ENCODE data around the gene ARIH1.

ARIH1 gene

DNA sequence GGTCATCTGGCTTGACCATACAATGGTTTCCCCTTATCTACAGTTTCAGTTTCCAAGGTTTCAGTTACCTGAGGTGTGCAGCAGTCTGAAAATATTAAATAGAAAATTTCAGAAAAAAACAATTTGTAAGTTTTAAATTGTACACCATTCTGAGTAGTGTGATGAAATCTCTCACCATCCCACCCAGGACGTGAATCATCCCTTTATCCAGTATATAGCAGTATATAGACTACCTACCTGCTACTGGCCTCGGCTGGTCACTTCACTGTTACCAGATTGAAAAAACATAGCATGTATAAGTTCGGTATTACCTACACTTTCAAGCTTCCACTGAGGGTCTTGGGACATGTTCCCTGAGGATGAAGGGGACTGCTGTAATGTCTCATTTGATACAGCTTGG lies 12.0 kb downstream of the ARIH1 start:
- DNase-seq (ENCODE audit: low read depth, low spot score): no peak

DNA sequence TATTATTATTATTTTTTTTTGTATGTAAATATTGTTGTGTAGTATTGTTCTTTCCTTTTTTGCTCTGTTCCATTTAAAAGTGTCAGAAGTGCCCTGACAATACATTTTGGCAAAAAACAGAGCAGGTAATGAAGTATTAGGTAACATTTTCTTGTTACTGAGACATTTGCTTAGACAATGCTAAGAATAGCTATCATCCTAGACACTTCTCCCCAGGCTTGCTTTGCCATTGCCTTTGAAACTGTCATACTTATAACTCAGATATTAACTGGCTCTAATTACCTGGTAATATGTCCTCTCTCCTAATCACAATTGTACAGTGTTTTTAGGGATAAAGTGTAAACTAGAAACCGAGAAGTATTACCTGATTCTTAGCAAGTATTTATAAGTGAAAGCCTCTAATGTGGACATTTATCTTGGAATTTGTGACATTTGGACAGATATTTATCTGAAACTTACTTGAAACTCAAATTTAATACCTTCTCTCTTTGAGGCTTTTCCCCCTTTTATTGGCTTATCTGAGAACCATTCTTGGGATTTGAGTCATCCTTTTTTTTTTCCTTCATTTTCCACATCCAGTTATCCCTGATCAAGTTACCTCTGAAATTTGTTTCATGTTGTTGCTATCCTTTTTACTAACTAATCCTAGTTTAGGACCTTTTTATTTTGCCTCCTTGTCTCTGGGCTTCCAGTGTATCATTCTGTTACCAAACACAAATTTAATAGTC lies 13.1 kb downstream of the ARIH1 start:
- no peak for DNase-seq (ENCODE audit: low read depth, low spot score)

DNA sequence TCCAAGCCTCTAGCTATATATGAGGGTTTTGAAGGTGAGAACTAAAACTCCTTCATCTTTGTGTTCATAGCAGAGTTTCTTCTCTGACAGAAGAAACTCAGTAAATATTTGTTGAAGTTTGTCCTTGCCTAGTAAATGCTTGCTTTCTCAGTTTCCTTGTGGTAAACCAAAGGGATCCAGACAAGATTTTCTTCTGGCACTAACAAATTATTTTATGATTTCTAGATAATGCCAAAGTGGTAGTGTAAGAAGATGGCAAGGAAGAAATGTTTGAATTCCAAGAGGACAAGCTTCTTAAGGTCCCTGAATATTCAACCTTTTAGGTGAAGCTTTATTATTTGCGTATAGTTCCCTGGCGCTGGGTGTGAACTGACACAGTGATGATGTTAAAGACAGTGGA lies 14.4 kb downstream of the ARIH1 start:
- DNase-seq (ENCODE audit: low read depth, low spot score): no peak

DNA sequence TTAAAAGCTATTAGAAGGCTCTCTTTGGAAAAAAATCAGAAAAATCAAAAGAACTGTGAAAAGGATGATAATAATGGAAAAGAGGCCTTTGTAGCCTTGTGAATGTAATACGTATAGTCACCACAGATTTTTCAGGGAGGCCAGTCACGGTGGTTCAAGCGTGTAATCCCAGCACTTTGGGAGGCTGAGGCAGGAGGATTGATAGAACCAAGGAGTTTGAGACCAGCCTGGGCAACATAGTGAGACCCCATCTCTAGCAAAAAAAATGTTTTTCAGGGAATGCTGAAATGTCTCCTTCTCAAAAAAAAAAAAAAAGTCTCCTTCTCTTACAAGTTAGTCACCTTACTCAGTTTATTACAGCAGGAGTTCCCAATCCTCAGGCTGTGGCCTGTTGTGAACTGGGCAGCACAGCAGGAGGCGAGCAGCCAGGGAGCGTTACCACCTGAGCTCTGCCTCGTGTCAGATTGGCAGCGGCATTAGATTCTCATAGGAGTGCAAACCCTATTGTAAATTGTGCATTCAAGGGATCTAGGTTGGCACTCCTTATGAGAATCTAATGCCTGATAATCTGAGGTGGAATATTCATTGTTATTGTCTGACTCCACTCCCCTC lies 15.9 kb downstream of the ARIH1 start:
- no peak for DNase-seq (ENCODE audit: low read depth, low spot score)

DNA sequence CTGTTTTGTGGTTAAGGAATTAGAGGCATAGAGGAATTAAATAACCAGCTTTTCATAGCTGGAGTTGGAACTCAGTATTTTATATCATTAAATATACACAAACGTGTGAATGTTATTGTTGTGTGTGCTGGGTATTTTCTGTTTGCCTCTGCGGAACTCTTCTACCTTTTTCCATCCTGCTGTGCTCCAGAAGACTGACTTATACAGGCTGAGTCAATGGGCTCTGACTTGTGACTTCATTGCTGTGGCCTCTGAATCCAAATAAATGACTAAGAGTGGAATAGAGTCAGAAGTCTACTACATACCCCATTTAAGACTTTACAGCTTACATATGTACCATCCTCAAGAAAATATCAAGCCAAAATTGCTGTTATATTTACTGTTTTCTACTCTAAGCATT lies 17.6 kb downstream of the ARIH1 start:
- no peak for DNase-seq (ENCODE audit: low read depth, low spot score)

DNA sequence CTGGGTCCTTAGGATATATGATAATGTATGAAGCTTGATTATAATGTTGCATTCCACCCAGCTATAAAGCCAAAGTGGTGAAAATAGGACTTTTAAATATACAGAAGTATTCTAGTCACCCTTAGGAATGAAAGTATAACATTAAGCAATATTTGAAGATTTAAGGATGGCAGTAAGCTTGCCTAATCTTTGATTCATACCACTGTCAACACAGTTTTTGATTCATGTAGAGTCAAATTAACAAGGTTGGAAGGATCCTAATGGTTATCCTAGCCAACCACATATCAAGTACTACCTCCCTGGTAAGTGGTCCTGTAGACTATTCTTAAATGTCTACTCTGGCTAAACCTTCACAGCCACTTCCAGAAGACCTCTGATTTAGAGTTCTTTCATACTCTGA lies 18.6 kb downstream of the ARIH1 start:
- no peak for DNase-seq (ENCODE audit: low read depth, low spot score)

DNA sequence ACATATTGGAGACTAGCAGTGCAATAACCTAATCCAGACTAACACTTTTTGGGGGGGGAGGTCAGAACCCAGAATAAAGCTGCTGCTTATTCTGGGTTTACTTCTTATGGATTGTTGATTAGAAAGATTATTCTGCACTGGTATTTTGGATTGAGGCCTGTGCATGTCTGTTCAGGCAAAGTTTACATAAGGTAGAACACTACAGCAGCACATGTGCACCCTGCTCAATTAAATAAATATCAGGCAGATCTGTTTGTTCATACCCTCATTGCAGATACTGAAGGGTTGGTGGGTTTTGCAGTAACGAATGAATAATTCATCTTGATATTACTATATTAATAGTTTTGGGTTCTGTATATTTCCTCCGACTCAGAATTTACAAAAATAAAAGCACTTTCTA lies 19.1 kb downstream of the ARIH1 start:
- no peak for DNase-seq (ENCODE audit: low read depth, low spot score)

DNA sequence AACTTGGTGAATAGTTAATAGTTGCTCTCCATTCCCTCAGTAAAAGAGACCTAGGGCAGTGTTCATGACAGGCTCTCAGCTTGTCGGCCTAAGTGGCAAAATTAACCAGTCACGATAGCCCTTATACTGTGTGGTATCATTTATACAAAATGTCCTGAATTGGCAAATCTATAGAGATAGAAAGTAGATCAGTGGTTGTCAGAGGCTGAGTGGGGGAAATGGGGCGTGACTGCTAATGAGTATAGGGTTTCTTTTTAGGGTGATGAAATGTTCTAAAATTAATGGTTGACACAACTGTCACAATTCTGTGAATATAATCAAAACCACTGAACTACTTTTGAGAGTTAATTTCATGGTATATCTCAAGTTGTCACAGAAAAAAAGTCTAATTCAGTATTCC lies 20.9 kb downstream of the ARIH1 start:
- no peak for DNase-seq (ENCODE audit: low read depth, low spot score)

DNA sequence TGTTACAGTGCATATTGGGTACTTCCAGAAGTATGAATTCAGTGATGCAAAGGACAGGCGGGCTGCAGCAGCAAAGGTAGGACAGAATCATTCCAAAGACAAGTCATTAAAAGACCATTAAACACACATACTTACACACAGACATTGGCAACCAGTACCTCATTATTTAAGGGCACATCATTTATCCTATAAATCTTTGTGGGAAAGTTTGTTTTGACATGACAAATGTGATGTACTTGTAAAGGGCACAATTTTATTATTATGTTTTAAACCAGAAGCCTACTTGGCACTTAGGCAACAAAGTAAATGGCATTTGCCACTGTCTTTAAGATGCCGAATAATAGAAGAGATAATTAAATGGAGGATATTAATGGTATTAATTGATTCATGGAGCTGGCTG lies 22.7 kb downstream of the ARIH1 start:
- no peak for DNase-seq (ENCODE audit: low read depth, low spot score)

DNA sequence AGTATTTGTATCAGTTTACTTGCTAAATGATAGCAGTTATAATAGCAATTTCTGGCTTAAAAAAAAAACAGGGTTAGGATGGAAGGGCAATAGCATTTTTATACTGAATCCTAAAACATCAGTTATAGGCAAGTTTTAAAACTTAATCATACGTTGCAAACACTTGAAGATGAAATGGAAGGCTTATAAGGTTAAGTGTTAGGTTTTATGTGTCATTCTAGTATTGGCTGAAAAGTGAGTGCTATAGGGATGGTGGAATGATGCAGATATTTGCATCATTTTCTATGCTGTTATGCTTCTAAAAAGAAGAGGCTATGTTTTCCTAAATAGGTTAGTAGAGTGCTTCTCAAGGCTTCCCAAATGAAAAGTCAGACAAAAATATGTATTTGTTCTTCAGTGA lies 23.3 kb downstream of the ARIH1 start:
- DNase-seq (ENCODE audit: low read depth, low spot score): no peak

DNA sequence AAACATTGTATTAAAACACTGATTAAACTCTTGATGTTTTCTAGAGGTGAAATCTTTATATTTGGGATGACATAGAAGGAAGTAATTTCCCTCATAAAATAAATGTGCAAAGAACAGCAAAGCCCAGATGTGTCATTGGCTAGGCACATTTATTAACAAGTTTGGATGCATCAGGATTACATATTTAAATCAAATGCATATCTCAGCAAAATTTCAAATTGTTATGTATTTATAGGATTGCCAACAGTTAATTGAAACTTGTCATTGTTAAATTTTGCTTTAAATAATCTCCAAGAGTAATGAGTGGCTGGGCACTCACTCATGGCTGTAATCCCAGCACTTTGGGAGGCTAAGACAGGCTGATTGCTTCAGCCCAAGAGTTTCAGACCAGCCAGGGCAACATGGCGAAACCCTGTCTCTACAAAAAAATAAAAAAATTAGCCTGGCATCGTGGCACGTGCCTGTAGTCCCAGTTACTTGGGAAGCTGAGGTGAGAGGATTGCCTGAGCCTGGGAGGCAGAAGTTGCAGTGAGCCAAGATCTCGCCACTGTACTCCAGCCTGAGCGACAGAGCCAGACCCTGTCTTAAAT lies 28.2 kb downstream of the ARIH1 start:
- DNase-seq (ENCODE audit: low read depth, low spot score): no peak

DNA sequence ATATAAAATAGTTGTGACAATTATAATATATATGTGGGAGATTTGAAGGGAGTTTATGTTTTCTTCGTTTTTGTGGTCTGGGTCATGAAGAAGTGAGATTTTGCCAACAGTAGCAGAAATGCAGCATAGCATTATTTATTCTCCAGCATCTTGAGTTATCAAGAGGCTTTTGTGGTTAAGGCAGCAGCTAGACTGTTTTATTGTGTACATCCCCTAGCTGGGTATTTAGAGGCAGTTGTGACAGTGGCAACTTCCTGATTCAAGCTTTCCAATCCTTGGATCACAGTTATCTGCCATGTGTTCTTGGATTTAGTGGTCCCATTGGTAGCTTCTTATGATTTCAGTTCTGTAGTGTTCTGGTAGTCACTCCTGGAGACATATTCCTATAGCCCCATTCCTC lies 29.0 kb downstream of the ARIH1 start:
- DNase-seq (ENCODE audit: low read depth, low spot score): no peak

DNA sequence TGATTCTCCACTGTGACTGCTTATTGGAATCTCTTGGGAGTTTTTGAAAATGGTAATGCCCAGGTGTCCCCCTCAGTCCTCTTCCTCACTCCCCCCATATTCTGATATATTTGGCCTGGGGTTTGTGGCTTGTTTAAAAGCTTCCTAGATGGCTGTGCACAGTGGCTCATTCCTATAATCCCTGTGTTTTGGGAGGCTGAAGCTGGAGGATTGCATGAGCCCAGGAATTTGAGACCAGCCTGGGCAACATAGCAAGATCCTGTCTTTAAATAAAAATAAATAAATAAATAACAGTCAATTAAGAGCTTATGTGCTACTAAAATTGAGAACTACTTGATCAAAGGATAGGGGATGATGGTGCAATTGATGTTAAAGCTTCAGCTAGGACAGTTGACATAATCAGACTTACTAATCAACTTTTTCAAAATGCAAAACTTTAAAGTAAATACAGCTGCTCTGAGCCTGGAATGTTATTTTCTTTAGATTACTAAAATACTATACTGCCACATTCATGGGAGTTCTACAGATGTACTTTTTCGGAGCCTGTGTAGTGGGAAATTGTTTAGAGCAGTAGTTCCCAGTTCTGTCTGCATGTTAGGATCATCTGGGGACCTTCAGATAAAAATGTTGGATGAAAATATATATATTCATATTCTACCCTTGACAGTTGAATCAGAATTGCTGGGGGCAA lies 33.4 kb downstream of the ARIH1 start:
- DNase-seq (ENCODE audit: low read depth, low spot score): no peak

DNA sequence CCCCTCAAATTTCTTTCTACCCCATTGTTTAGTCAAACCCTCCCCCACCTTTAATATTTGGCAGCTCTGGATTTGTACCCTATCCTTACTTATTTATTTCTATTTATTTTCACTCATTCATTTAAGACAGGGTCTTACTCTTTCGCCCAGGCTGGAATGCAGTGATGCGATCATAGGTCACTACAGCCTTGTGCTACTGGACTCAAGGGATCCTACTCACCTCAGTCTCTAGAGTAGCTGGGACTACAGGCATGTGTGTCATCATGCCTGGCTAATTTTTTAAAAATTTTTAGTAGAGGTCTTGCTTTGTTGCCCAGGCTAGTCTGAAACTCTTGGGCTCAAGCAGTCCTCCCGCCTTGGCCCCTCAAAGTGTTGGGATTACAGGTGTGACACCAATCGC lies 35.4 kb downstream of the ARIH1 start:
- no peak for DNase-seq (ENCODE audit: low read depth, low spot score)

DNA sequence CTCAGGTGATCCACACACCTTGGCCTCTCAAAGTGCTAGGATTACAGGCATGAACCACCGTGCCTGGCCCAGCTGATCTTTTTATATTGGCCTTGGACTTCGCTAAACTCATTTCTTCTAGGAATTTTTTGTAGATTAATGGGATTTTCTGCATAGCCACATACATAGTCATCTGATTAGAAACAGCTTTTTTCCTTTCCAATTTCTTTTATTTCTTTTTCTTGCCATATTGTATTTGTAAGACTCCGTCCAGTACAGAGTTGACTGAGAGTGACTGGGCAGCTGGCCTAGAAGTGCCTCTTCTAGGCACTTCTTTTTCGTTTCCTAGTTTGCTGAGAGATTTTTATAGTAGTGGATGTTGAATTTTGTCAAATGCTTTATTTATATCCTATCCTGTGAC lies 37.4 kb downstream of the ARIH1 start:
- no peak for DNase-seq (ENCODE audit: low read depth, low spot score)

DNA sequence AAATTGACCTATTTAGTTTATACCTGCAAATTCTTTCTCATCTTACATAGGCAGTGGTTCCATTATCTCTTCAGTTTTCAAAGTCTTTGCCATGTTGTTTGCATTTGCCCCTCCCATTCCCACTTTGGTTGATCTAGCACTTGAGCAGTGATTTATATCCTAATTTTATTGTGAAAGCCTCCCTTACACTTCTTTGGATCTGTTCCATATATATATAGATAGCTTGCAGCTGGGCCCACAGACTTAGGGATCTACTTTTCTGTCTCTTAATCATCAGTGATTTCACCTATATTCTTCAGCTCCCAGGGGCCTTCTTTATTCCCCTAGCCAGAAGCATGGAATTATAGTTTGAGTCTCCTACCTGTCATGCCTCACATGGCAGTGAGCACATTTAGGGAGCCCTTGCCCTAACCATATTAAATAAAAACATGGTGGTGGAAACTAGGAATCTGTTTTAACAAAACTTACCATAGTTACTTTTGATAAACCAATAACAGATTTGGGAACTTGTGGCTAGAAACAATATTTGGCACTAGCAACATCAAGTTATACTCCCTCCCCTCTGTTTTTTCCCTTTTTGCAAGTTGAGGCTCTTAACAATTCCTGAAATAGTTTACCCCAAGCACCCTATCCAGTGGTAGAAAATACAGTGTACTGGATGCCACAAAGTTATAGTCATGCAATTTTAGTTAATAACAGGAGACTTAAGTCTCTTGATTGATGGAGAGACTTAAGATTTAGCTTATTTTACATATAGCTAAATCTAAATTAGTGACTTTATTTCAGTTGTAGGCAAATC lies 41.7 kb downstream of the ARIH1 start:
- DNase-seq (ENCODE audit: low read depth, low spot score): no peak

DNA sequence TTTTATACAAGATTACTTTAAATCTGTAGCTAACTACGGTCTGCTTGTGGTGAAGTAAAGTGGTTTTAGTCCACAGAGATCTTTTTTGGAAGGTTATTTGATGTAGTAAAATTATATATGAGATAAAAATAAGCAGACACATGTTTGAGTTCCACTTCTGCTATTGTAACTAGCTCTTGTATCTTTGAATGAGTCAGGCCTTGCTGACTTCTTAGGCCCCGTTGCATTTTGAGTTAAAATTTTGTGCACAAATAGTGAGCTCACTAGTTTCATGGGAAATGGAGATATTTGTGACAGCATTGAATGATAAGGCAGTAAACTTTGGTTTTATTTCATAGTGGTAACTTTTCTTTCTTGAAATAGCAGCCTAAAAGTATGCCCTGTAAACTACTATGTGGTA lies 42.6 kb downstream of the ARIH1 start:
- no peak for DNase-seq (ENCODE audit: low read depth, low spot score)

DNA sequence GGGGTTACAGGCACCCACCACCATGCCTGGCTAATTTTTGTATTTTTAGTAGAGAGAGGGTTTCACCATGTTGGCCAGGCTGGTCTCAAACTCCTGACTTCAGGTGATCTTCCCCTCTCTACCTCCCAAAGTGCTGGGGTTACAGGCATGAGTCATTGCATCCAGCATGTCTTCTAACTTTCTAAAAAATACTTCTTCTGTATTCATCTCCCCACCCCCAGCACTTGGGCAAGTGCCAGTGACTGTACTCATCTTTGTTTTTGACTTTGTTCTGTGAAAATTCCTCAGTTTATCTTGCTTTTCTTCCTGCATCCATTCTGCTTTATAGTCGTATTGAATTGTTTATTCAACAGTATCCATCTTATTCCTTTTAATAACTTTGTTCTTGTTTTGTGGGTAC lies 47.6 kb downstream of the ARIH1 start:
- no peak for DNase-seq (ENCODE audit: low read depth, low spot score)

DNA sequence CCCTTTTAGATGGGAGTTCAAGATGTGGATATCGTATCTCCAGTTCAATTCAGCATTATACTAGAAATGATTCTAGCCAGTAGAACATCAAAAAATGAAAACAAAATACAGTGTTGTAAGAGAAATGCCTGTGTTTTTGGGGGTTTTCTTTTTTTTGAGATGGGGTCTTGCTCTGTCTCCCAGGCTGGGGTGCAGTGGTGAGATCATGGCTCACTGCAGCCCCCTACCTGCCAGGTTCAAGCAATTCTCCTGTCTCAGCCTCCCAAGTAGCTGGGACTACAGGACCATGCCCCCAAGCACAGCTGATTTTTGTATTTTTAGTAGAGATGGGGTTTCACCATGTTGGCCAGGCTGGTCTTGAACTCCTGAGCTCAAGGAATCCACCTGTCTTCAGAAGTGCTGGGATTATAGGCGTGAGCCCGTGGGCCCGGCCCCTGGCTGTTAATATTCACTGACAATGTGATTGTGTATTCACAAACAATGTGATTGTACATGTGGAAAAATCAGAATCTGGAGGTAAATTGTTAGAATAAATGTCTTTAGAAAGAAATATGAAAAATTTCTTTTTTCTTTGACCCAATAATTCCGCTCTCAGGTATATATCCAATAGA lies 59.0 kb downstream of the ARIH1 start:
- DNase-seq (ENCODE audit: low read depth, low spot score): no peak

DNA sequence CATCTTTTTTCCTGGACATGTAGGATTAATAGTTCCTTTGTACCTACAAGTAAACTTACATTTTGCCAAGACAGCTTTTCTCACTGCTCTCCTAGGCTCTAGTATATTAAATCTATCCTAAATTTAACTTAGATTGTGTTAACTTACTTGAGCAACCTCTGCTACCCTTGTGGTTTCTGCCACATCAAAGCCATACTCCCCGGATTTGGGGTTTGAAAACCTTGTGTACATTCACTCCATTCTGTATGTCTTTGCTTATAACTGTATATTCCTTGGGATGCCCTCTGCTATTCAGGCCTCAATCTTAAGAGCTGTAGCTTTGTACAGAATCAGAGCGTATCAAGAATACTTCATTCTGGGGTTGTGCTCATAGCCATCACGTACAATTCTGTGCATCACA lies 60.4 kb downstream of the ARIH1 start:
- DNase-seq (ENCODE audit: low read depth, low spot score): no peak

DNA sequence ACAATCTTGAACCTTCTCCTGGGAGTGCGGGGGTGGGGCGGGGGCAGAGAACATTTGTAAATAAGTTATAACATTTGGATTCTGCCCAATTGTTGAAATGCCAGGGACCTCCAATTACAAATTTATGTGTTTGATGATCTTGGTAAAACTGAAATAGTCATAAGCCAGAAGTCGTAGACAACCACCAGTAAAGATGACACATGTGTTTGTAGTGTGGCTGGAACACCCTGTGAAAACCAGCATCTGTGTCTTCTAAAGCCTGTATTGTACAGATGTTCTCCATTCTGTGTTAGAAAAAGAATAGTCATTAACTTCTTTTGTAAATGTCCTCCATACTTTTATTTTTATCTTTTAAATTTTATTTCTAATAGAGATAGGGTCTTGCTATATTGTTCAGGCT lies 61.8 kb downstream of the ARIH1 start:
- no peak for DNase-seq (ENCODE audit: low read depth, low spot score)

DNA sequence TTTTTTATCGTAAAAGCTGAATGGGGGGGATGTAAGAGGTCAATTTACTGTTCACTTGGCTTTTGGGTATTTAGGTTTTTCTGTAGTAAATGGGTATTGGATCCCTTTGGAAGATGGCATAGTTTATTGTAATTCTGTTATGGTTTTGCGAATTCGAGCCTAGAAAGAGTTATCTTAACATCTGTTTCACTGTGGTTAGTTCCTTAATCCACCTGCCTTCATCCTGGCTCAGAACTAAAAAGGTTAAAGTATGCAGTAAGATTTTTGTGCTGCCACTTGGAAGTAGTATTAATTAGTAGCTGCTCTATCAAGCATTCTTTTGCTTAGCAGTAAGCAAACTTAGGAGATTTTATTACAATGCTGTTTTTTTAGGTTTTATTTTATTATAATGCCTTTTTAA lies 62.4 kb downstream of the ARIH1 start:
- no peak for DNase-seq (ENCODE audit: low read depth, low spot score)
